HepG2 (cell line): ENCODE results near the gene CACNA2D1. TPM values are rescaled to one million over a fixed set of nuclear protein-coding genes. Genes with fewer than 3 reads are reported as not detected.

Source experiments
- ATAC-seq: fragments of 200-7000 bp; cut with Tn5 transposase; 3 replicates; pipeline ENCODE4 v1.9.1; 2020; ENCODE audit warnings: mild to moderate bottlenecking, moderate library complexity
- BruUV-seq: library from RNA; stranded (reverse); fragments of 400-500 nt; replicated peaks from 2 replicates; lab custom pipeline; 2021; lab: Mats Ljungman, UMichigan
- CTCF ChIA-PET: fragments of 300-600 bp; formaldehyde crosslinking; extraction: SDS; loops from one replicate; lab custom pipeline; 2021; ENCODE audit warnings: low total read pairs, inconsistent platforms, low intra/inter-chr PET ratio; lab: Yijun Ruan, JAX
- POLR2A ChIA-PET: fragments of 350-600 bp; sonication (Branson Sonifier 250); formaldehyde crosslinking; loops from one replicate; lab custom pipeline; 2020; ENCODE audit warnings: antibody characterized with exemption, inconsistent platforms; lab: Yijun Ruan, JAX
- DNase-seq: peaks from one replicate; pipeline ENCODE4 v3.0.0-alpha.2; 2015; ENCODE audit warnings: low spot score
- FAIRE-seq: peaks from 3 replicates; lab custom pipeline; 2011; peaks lifted over from hg19 to GRCh38; lab: Jason Lieb, UNC
- H2AFZ ChIP-seq: one replicate; pipeline ENCODE4 v1.6.1; 2011; ENCODE audit warnings: low read length, inconsistent platforms
- H3K27ac ChIP-seq: fragments of 300-600 bp; 3 replicates; pipeline ENCODE4 v1.8.0; 2011; ENCODE audit warnings: mixed run types, mild to moderate bottlenecking, mixed read lengths, low read length, inconsistent platforms; ENCODE audit not compliant: insufficient read depth; ENCODE audit errors: extremely low read length
- H3K27me3 ChIP-seq, 2 experiments: fragments of 200-600 bp in 1 of 2; 2 replicates in 1 of 2; 3 replicates in 1 of 2; pipeline versions ENCODE4 v1.6.0 to v1.8.0; 2011; ENCODE audit warnings: low read length in 2 of 2, mild to moderate bottlenecking in 2 of 2, moderate library complexity in 2 of 2, inconsistent platforms in 1 of 2; ENCODE audit not compliant: insufficient read depth in 2 of 2, control insufficient read depth in 1 of 2
- H3K36me3 ChIP-seq, 2 experiments: fragments of 200-600 bp in 1 of 2; replicated peaks in 1 of 2; 2 replicates in 1 of 2; 3 replicates in 1 of 2; pipeline versions ENCODE4 v1.5.1 to v1.8.0; 2011; ENCODE audit warnings: low read length in 2 of 2, inconsistent platforms in 1 of 2; ENCODE audit not compliant: insufficient read depth in 2 of 2, control insufficient read depth in 1 of 2
- H3K4me1 ChIP-seq: 2 replicates; pipeline ENCODE4 v1.5.1; 2012; ENCODE audit warnings: low read length, inconsistent platforms; ENCODE audit not compliant: insufficient read depth
- H3K4me2 ChIP-seq: 2 replicates; pipeline ENCODE4 v1.6.0; 2011; ENCODE audit warnings: low read depth, low read length, inconsistent platforms
- H3K4me3 ChIP-seq, 3 experiments: fragments of 200-600 bp in 1 of 3; sonication (generic), shearing (Covaris generic) in 1 of 3; replicated peaks in 1 of 3; 2 replicates each; pipeline ENCODE4 v1.5.1; 2011 to 2016; ENCODE audit warnings: low read length in 3 of 3, inconsistent platforms in 2 of 3, low read depth in 2 of 3, mild to moderate bottlenecking in 2 of 3, control low read depth in 1 of 3, mixed read lengths in 1 of 3; ENCODE audit not compliant: insufficient read depth in 1 of 3
- H3K79me2 ChIP-seq: one replicate; pipeline ENCODE4 v1.6.1; 2011; ENCODE audit warnings: low read length, inconsistent platforms; ENCODE audit not compliant: insufficient read depth
- H3K9ac ChIP-seq: 2 replicates; pipeline ENCODE4 v1.6.0; 2011; ENCODE audit warnings: mild to moderate bottlenecking, low read depth, low read length, inconsistent platforms; ENCODE audit not compliant: insufficient read depth
- H3K9me3 ChIP-seq: 2 replicates; pipeline ENCODE4 v1.5.1; 2012; ENCODE audit warnings: mild to moderate bottlenecking, low read length
- H4K20me1 ChIP-seq: 2 replicates; pipeline ENCODE4 v1.6.0; 2011; ENCODE audit warnings: inconsistent platforms, mild to moderate bottlenecking, low read length, moderate library complexity; ENCODE audit not compliant: insufficient read depth
- REXO4 ChIP-seq: sonication (generic); formaldehyde crosslinking; IDR thresholded peaks from 2 replicates; pipeline ENCODE4 v1.8.0; 2022; ENCODE audit warnings: missing genetic modification reagents, mild to moderate bottlenecking, borderline replicate concordance
- SCMH1 ChIP-seq: sonication (generic); formaldehyde crosslinking; IDR thresholded peaks from 2 replicates; pipeline ENCODE4 v1.9.0; 2021; ENCODE audit warnings: missing genetic modification reagents, mild to moderate bottlenecking, borderline replicate concordance
- TAF15 ChIP-seq: fragments of 200-400 bp; formaldehyde crosslinking; IDR thresholded peaks from one replicate; pipeline ENCODE4 v1.6.1; 2018; ENCODE audit warnings: mild to moderate bottlenecking, low read depth, low read length; ENCODE audit not compliant: poor library complexity, severe bottlenecking
- ZFP37 ChIP-seq: sonication (generic); formaldehyde crosslinking; IDR thresholded peaks from 2 replicates; pipeline ENCODE4 v1.4.0; 2020; ENCODE audit warnings: missing genetic modification reagents, borderline replicate concordance
- WGBS: methylation state at CpG from one replicate; pipeline ENCODE4 v1.1.6; 2017; ENCODE audit warnings: low lambda C conversion rate; 5-methylcytosine and 5-hydroxymethylcytosine counted together
- in situ Hi-C: cut with HindIII; loops from 2 replicates; pipeline ENCODE4 v1.10.0; 2017; ENCODE audit warnings: low pct_unique_long_range_greater_than_20kb; ENCODE audit not compliant: extremely low pct_ligation_motif_present
- intact Hi-C: fragments of 100-400 bp; cut with micrococcal nuclease; formaldehyde crosslinking; loops from one replicate; pipeline ENCODE4 v1.10.0; 2022; ENCODE audit not compliant: unreplicated experiment
- polyA plus RNA-seq, 8 experiments: library from polyadenylated mRNA; depleted of rRNA in 3 of 8; stranded (reverse) in 7 of 8; unstranded in 1 of 8; fragments of >200 nt; fragmentation: Illumina TruSeq in 4 of 8; extraction: Trizol in 4 of 8; gene quantifications; 2 replicates each; pipeline versions ENCODE4 v1.2.1 to v1.2.3, GENCODE V29; 2011 to 2016; ENCODE audit warnings: low read depth in 4 of 8, missing spikeins in 1 of 8, mixed read lengths in 1 of 8; ENCODE audit not compliant: insufficient read depth in 1 of 8
- total RNA-seq, 5 experiments: library from RNA; depleted of rRNA; stranded (reverse); fragments of >200 nt; fragmentation: Illumina TruSeq; extraction: Trizol; gene quantifications; 2 replicates each; pipeline ENCODE4 v1.2.3, GENCODE V29; 2016; ENCODE audit warnings: low read depth in 1 of 5
- TF ChIP-seq, protein P1 (sequence below): IDR thresholded peaks from 2 replicates; pipeline ENCODE4 v1.6.1; 2018; ENCODE audit warnings: missing genetic modification reagents, mild to moderate bottlenecking, missing compliant biosample characterization
- TF ChIP-seq, protein P2 (sequence below): conservative IDR thresholded peaks from 2 replicates; pipeline ENCODE4 v1.6.1; 2018; ENCODE audit warnings: missing genetic modification reagents

CACNA2D1 gene
- total and polyA plus RNA-seq, 2 of the 13 experiments (the other 11 are each of a cell fraction or from before 2014, with no cell fraction given) = not detected

DNA sequence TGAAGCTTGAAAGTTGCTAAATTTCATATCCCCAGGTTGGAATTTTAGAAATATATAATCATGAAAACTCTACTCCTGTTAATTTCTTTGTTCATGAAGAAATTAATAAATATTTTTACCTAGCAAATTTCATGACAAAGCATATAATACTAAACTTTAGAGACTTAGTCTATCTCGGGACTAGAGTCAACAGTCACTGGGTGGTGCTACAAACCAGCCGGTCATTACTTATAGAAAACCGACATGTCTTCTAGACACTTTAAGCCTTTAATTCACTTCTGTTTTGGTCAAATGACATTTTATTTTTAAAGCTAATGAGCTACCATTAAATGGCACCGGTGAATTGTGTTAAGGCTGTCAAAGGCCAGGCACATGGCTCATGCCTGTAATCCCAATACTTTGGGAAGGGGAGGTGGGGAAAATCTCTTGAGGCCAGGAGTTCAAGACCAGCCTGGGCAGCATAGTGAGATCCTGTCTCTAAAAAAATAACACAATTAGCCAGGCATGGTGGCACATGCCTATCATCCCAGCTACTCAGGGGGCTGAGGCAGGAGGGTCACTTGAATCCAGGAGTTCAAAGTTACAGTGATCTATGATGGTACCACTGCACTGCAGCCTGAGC, 270.1 kb downstream of the CACNA2D1 start:
- no peak overlapping the region for H3K4me3 ChIP-seq
- no peaks in the 10 kb centered on the region for H3K27me3 ChIP-seq
- H3K4me1 ChIP-seq = no peaks in the 10 kb centered on the region
- intact Hi-C loops = loop anchor here (2.0 kb wide), 1 partner anchor 399 kb away; no protein-coding TSS in a partner anchor
- H3K4me2 ChIP-seq = no peak overlapping the region
- no peaks in the 10 kb centered on the region for H4K20me1 ChIP-seq
- CTCF ChIA-PET = no interaction called here
- BruUV-seq = no TSS peak
- FAIRE-seq = no peak
- DNase-seq = no peak
- H3K9ac ChIP-seq = no peak overlapping the region
- no peaks in the 10 kb centered on the region for H3K79me2 ChIP-seq
- POLR2A ChIA-PET = no interaction called here
- TF ChIP-seq ZFP37 (CRISPR knock-in tag) (no peak), REXO4 (CRISPR knock-in tag) (no peak), TAF15 (no peak), SCMH1 (no peak)
- TF ChIP-seq, protein P1, sequence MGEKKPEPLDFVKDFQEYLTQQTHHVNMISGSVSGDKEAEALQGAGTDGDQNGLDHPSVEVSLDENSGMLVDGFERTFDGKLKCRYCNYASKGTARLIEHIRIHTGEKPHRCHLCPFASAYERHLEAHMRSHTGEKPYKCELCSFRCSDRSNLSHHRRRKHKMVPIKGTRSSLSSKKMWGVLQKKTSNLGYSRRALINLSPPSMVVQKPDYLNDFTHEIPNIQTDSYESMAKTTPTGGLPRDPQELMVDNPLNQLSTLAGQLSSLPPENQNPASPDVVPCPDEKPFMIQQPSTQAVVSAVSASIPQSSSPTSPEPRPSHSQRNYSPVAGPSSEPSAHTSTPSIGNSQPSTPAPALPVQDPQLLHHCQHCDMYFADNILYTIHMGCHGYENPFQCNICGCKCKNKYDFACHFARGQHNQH (CRISPR knock-in tag) = no peak
- TF ChIP-seq, protein P2, sequence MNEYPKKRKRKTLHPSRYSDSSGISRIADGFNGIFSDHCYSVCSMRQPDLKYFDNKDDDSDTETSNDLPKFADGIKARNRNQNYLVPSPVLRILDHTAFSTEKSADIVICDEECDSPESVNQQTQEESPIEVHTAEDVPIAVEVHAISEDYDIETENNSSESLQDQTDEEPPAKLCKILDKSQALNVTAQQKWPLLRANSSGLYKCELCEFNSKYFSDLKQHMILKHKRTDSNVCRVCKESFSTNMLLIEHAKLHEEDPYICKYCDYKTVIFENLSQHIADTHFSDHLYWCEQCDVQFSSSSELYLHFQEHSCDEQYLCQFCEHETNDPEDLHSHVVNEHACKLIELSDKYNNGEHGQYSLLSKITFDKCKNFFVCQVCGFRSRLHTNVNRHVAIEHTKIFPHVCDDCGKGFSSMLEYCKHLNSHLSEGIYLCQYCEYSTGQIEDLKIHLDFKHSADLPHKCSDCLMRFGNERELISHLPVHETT (CRISPR knock-in tag) = no peak
- H3K9me3 ChIP-seq = no peaks in the 10 kb centered on the region
- WGBS = 5% methylated on average over 4 of the region's 4 CpGs
- in situ Hi-C loops = no loop called here
- H2AFZ ChIP-seq = no peak overlapping the region
- H3K27ac ChIP-seq = no peak overlapping the region
- H3K36me3 ChIP-seq = no peaks in the 10 kb centered on the region
- no peak for ATAC-seq
